Activated T-helper 1 cell treated with anti-CD3 and anti-CD28 coated beads, Interleukin-12 subunit alpha, Interleukin-12 subunit beta, Interleukin-2, Interleukin-4 antibody, amounts not matched to agents 30 ng/mL and 10 ng/mL and 1 ng/mL, durations not matched to agents 14 hours and 24 hours and 36 hours (primary cell): ENCODE measurements around the gene CNRIP1. TPM values are rescaled to one million over a fixed set of nuclear protein-coding genes. Genes with fewer than 3 reads are reported as not detected.
"Not testable (repeated sequence)": the region's sequence is repeated elsewhere in the genome, so short reads cannot be mapped to it uniquely, and the experiment has no call there.

Experiments used
- DNase-seq: peaks from one replicate; pipeline ENCODE4 v3.0.0; 2021; ENCODE audit warnings: low spot score
- H3K27ac Mint-ChIP-seq: one replicate; pipeline ENCODE4 v1.8.0; 2021; ENCODE audit warnings: mild to moderate bottlenecking, mixed read lengths
- H3K27me3 Mint-ChIP-seq: one replicate; pipeline ENCODE4 v1.8.0; 2022; ENCODE audit warnings: mild to moderate bottlenecking, moderate library complexity, mixed read lengths; ENCODE audit not compliant: insufficient read depth
- H3K36me3 Mint-ChIP-seq: one replicate; pipeline ENCODE4 v1.8.0; 2021; ENCODE audit warnings: low read depth, mixed read lengths
- H3K4me1 Mint-ChIP-seq: one replicate; pipeline ENCODE4 v1.8.0; 2021; ENCODE audit warnings: low read depth, mixed read lengths
- H3K4me3 Mint-ChIP-seq: one replicate; pipeline ENCODE4 v1.8.0; 2021; ENCODE audit warnings: mild to moderate bottlenecking, moderate library complexity, mixed read lengths
- H3K9me3 Mint-ChIP-seq: one replicate; pipeline ENCODE4 v1.8.0; 2021; ENCODE audit warnings: mixed read lengths
- intact Hi-C: fragments of 100-400 bp; cut with micrococcal nuclease; formaldehyde crosslinking; loops from one replicate; pipeline ENCODE4 v1.15.1; 2024
- total RNA-seq: library from RNA; stranded (reverse); gene quantifications from 2 replicates; pipeline ENCODE4 v1.2.3, GENCODE V29; 2022

The CNRIP1 gene
- total RNA-seq, 1 donor from 2014 or later: not detected

GRCh38 chr2:68356599-68357239 lies 37.0 kb upstream of the CNRIP1 start:
- intact Hi-C loops: no loop called here
- Mint-ChIP-seq H3K27ac (no peak overlapping the region), H3K9me3 (no peaks in the 10 kb centered on the region), H3K4me1 (peaks cover under 1% of the 10 kb centered on the region), H3K4me3 (no peak overlapping the region), H3K36me3 (no peaks in the 10 kb centered on the region), H3K27me3 (peaks cover 5% of the 10 kb centered on the region)
- DNase-seq: no peak

GRCh38 chr2:68352651-68353391 lies 33.1 kb upstream of the CNRIP1 start:
- no peaks in the 10 kb centered on the region for H3K36me3 Mint-ChIP-seq
- no peak for DNase-seq
- no peaks in the 10 kb centered on the region for H3K9me3 Mint-ChIP-seq
- intact Hi-C loops: no loop called here
- H3K27ac Mint-ChIP-seq: no peak overlapping the region
- H3K4me3 Mint-ChIP-seq: no peak overlapping the region
- H3K4me1 Mint-ChIP-seq: no peaks in the 10 kb centered on the region
- H3K27me3 Mint-ChIP-seq: peaks cover 22% of the 10 kb centered on the region

DNA sequence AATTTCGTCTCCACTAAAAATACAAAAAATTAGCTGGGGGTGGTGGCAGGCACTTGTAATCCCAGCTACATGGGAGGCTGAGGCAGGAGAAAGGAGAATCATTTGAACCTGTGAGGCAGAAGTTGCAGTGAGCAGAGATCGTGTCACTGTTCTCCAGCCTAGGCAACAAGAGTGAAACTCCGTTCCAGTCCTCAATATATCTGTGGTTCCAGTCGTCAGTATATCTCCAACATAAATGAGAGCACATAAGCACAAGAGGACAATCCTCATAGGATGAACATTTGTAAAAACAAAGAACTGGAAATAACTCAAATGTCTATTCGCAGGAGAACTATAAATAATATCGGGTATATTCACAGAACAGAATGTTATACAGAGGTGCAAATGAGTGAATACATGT lies 32.2 kb upstream of the CNRIP1 start:
- H3K27ac Mint-ChIP-seq: no peak overlapping the region
- H3K4me3 Mint-ChIP-seq: no peak overlapping the region
- H3K4me1 Mint-ChIP-seq: no peaks in the 10 kb centered on the region
- no peak for DNase-seq
- intact Hi-C loops: no loop called here
- H3K9me3 Mint-ChIP-seq: no peaks in the 10 kb centered on the region
- H3K36me3 Mint-ChIP-seq: no peaks in the 10 kb centered on the region
- peaks cover 30% of the 10 kb centered on the region for H3K27me3 Mint-ChIP-seq

DNA sequence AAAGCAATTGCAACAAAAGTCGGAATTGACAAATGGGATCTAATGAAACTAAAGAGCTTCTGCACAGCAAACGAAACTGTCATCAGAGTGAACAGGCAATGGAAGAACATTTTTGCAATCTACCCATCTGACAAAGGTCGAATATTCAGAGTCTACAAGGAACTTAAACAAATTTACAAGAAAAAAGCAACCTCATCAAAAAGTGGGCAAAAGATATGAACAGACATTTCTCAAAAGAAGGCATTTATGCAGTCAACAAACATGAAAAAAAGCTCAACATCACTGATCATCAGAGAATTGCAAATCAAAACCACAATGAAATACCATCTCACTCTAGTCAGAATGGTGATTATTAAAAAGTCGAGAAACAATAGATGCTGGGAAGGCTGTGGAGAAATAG lies 29.3 kb upstream of the CNRIP1 start:
- not testable (repeated sequence) for H3K36me3 Mint-ChIP-seq

DNA sequence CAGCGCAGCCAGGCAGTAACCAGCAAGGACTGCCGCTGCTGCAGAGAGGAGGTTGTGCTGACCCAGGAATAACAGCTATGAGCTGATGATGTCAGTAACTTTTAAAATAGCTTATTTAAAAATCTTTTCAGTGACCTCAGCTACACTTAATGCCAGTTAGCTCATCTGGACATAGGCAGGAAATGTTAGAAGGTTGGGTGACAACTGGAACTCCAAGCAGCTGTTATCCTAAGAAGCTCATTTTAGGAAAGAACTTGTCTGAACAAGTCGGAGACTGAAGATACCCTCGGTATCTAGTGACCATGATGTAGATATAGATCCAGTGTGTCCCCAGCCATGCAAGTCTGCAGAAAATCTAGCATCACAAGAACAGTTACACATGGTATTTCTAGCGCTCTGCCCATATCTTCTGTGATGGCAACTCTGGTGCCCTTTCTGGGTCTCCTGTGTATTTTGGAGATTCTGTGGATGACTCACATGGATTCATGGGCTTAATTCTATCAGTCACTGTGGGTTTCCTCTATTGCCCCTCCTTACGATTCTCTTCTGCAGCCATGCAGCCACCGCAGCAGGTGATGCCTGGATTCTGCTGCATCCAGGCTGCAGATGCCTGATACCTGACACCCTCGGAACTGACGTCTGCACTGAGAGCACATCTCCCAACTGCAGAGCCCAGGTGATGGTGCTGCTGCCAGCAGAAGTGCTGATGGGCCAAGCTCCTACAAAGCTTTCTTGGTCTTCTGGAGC lies 25.6 kb upstream of the CNRIP1 start:
- intact Hi-C loops: no loop called here
- no peak for DNase-seq
- H3K9me3 Mint-ChIP-seq: no peaks in the 10 kb centered on the region
- no peaks in the 10 kb centered on the region for H3K4me1 Mint-ChIP-seq
- peaks cover 48% of the 10 kb centered on the region for H3K27me3 Mint-ChIP-seq
- no peak overlapping the region for H3K4me3 Mint-ChIP-seq
- H3K36me3 Mint-ChIP-seq: no peaks in the 10 kb centered on the region
- no peak overlapping the region for H3K27ac Mint-ChIP-seq

More for the DNA sequence above, 29.3 kb upstream of the CNRIP1 start:
- H3K27ac Mint-ChIP-seq, H3K4me3 Mint-ChIP-seq, DNase-seq, H3K9me3 Mint-ChIP-seq, H3K4me1 Mint-ChIP-seq, intact Hi-C loops: not testable (repeated sequence)
- peaks cover 32% of the 10 kb centered on the region for H3K27me3 Mint-ChIP-seq

- H3K27ac Mint-ChIP-seq: no peak overlapping the region
- no peaks in the 10 kb centered on the region for H3K9me3 Mint-ChIP-seq
- DNase-seq: no peak
- intact Hi-C loops: no loop called here
- H3K4me3 Mint-ChIP-seq: no peak overlapping the region
- H3K36me3 Mint-ChIP-seq: no peaks in the 10 kb centered on the region
- H3K4me1 Mint-ChIP-seq: no peaks in the 10 kb centered on the region
- peaks cover 54% of the 10 kb centered on the region for H3K27me3 Mint-ChIP-seq
Observed at GRCh38 chr2:68344031-68344430, 24.3 kb upstream of the CNRIP1 start.

DNA sequence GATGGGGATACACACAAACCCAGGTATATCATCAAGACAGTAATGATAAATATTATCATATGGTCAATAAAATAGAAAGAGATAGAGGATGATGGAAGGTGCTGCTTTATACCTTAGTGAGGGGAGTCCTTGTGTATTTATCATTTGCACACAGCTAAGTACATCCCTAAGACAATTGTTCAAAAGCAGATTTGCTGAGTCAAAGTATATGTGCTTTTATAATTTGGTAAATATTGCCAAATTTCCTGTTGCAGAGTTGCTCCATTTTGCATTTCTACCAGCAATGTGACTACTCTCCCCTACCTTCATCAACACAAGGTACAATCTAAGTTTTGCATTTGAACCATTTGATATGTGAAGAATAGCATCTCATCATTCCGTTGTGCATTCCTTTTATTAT lies 22.7 kb upstream of the CNRIP1 start:
- Mint-ChIP-seq H3K27ac (no peak overlapping the region), H3K27me3 (peaks cover 48% of the 10 kb centered on the region), H3K36me3 (no peaks in the 10 kb centered on the region), H3K4me3 (no peak overlapping the region), H3K9me3 (no peaks in the 10 kb centered on the region), H3K4me1 (no peaks in the 10 kb centered on the region)
- DNase-seq: no peak
- intact Hi-C loops: no loop called here

GRCh38 chr2:68341583-68341982 lies 21.8 kb upstream of the CNRIP1 start:
- peaks cover 40% of the 10 kb centered on the region for H3K27me3 Mint-ChIP-seq
- no peaks in the 10 kb centered on the region for H3K36me3 Mint-ChIP-seq
- no peaks in the 10 kb centered on the region for H3K4me1 Mint-ChIP-seq
- H3K27ac Mint-ChIP-seq: no peak overlapping the region
- H3K4me3 Mint-ChIP-seq: no peak overlapping the region
- no peaks in the 10 kb centered on the region for H3K9me3 Mint-ChIP-seq
- intact Hi-C loops: no loop called here
- DNase-seq: no peak

GRCh38 chr2:68341062-68341329 lies 21.2 kb upstream of the CNRIP1 start:
- no peaks in the 10 kb centered on the region for H3K4me1 Mint-ChIP-seq

DNA sequence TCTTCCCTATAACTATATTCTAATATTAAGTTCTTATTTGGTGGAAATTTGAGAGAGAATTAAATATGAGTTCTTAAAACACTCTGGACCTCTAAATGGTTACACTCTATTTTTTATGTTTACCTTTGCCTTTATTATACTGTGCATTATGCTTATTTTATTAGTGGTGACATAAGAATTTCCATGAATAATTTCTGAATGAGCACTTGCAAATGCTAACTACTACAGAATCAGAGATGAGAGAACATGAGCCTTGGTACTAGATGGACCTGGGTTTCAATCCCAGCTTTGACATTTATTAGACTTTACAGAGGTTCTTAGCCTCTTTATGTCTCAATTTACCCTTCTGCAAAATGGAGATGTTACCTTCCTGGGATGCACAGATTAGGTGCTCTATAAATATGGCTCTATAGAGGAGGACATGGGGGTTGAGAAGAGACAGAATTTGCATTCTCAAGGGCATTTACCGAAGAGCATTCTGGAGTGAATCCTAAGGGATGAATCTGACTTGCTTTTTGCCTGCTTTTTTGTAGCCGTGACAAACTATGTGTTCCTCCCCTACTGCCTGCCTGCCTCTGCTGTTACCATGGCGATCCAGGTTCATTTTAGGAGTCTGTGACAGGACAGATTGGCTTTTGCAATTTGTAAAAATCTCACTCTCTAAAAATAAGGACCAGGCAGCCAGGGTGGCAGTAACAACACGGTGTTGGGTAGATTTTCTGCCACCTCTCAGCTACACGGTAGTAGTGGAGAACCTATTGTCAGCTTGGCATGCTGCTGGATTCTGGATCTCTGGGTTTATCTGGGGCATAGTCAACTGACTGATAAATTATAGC lies 20.7 kb upstream of the CNRIP1 start:
- Mint-ChIP-seq H3K27me3 (peaks cover 40% of the 10 kb centered on the region), H3K36me3 (no peaks in the 10 kb centered on the region), H3K27ac (no peak overlapping the region), H3K4me1 (no peaks in the 10 kb centered on the region), H3K4me3 (no peak overlapping the region), H3K9me3 (no peaks in the 10 kb centered on the region)
- no peak for DNase-seq
- intact Hi-C loops: no loop called here

More at GRCh38 chr2:68341062-68341329, 21.2 kb upstream of the CNRIP1 start:
- Mint-ChIP-seq H3K27me3 (peaks cover 40% of the 10 kb centered on the region), H3K27ac (no peak overlapping the region), H3K4me3 (no peak overlapping the region), H3K9me3 (no peaks in the 10 kb centered on the region), H3K36me3 (no peaks in the 10 kb centered on the region)
- DNase-seq: no peak
- intact Hi-C loops: no loop called here

DNA sequence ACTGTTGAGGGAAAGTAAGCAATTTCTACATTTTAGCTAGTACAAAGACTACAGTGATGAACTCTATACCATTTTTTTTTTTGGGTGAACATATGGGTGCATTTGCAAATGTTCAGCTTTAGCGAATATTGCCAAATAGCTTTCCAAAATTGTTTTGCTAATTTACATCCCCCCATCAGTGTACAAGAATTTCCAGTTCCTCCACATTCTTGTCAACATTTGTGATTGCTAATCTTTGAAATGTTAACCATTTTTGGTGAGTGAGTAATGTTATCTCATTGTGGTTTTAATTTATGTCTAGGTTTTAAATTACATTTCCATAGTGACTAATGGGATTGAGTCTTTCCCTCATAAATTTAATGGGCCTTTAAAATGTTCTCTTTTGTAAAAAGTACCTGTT lies 16.4 kb upstream of the CNRIP1 start:
- Mint-ChIP-seq H3K27me3 (peaks cover 32% of the 10 kb centered on the region), H3K4me3 (no peak overlapping the region), H3K36me3 (no peaks in the 10 kb centered on the region), H3K27ac (no peak overlapping the region), H3K4me1 (no peaks in the 10 kb centered on the region), H3K9me3 (no peaks in the 10 kb centered on the region)
- intact Hi-C loops: no loop called here
- no peak for DNase-seq

GRCh38 chr2:68333931-68334330 lies 14.2 kb upstream of the CNRIP1 start:
- intact Hi-C loops: no loop called here
- Mint-ChIP-seq H3K9me3 (no peaks in the 10 kb centered on the region), H3K4me3 (no peak overlapping the region), H3K36me3 (no peaks in the 10 kb centered on the region), H3K27ac (no peak overlapping the region), H3K27me3 (peaks cover 18% of the 10 kb centered on the region), H3K4me1 (peaks cover 7% of the 10 kb centered on the region)
- no peak for DNase-seq

DNA sequence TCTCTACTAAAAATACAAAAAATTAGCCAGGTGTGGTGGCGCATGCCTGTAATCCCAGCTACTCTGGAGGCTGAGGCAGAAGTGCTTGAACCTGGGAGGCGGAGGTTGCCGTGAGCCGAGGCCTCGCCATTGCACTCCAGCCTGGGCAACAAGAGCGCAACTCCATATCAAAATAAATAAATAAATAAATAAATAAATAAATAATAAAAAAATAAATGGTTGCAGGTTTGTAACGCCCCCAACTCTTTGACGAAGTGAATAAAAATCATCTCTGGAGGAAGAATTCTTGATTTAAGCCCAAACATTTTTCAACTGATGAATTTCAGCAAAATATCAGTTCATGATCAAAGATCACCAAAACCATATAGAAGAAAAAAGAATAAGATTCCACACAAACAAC lies 13.3 kb upstream of the CNRIP1 start:
- peaks cover 16% of the 10 kb centered on the region for H3K27me3 Mint-ChIP-seq
- no peak for DNase-seq
- no peaks in the 10 kb centered on the region for H3K9me3 Mint-ChIP-seq
- intact Hi-C loops: no loop called here
- peaks cover 7% of the 10 kb centered on the region for H3K4me1 Mint-ChIP-seq
- no peak overlapping the region for H3K4me3 Mint-ChIP-seq
- H3K36me3 Mint-ChIP-seq: no peaks in the 10 kb centered on the region
- no peak overlapping the region for H3K27ac Mint-ChIP-seq
